DND-41 (cell line): ENCODE measurements around the gene ZNF497.

Source experiments
- ATAC-seq: fragments of 200-7000 bp; cut with Tn5 transposase; 3 replicates; pipeline ENCODE4 v1.9.1; 2021; ENCODE audit warnings: low read depth; ENCODE audit not compliant: insufficient read depth
- DNase-seq: peaks from one replicate; pipeline ENCODE4 v3.0.0-alpha.2; 2020
- H2AFZ ChIP-seq: 2 replicates; pipeline ENCODE4 v1.6.0; 2012; ENCODE audit warnings: low read depth, low read length
- H3K27ac ChIP-seq: 2 replicates; pipeline ENCODE4 v1.5.1; 2012; ENCODE audit warnings: low read length, inconsistent platforms
- H3K27me3 ChIP-seq: fragments of 200-600 bp; sonication (generic); 2 replicates; pipeline ENCODE4 v1.6.0; 2012; ENCODE audit warnings: low read length, mild to moderate bottlenecking, inconsistent platforms; ENCODE audit not compliant: insufficient read depth, poor library complexity
- H3K36me3 ChIP-seq: 2 replicates; pipeline ENCODE4 v1.5.1; 2012; ENCODE audit warnings: low read length, inconsistent platforms; ENCODE audit not compliant: insufficient read depth
- H3K4me1 ChIP-seq: 2 replicates; pipeline ENCODE4 v1.5.1; 2012; ENCODE audit warnings: mild to moderate bottlenecking, low read length; ENCODE audit not compliant: insufficient read depth
- H3K4me2 ChIP-seq: 2 replicates; pipeline ENCODE4 v1.6.0; 2012; ENCODE audit warnings: mild to moderate bottlenecking, moderate library complexity, low read length, inconsistent platforms; ENCODE audit not compliant: insufficient read depth
- H3K4me3 ChIP-seq, 2 experiments: fragments of 200-600 bp in 1 of 2; shearing (Covaris generic) in 1 of 2; 2 replicates each; pipeline ENCODE4 v1.5.1; 2012 to 2016; ENCODE audit warnings: inconsistent platforms in 2 of 2, low read length in 2 of 2, mild to moderate bottlenecking in 2 of 2, low read depth in 1 of 2, moderate library complexity in 1 of 2
- H3K79me2 ChIP-seq: 2 replicates; pipeline ENCODE4 v1.6.0; 2012; ENCODE audit warnings: low read length, inconsistent platforms; ENCODE audit not compliant: insufficient read depth
- H3K9ac ChIP-seq: 2 replicates; pipeline ENCODE4 v1.6.0; 2012; ENCODE audit warnings: low read depth, mild to moderate bottlenecking, inconsistent platforms, low read length, moderate library complexity
- H3K9me3 ChIP-seq: 2 replicates; pipeline ENCODE4 v1.5.1; 2012; ENCODE audit warnings: low read length, moderate library complexity, mild to moderate bottlenecking, inconsistent platforms; ENCODE audit not compliant: insufficient read depth, severe bottlenecking
- H4K20me1 ChIP-seq: 2 replicates; pipeline ENCODE4 v1.6.0; 2012; ENCODE audit warnings: low read length; ENCODE audit not compliant: insufficient read depth
- CTCF ChIP-seq: IDR thresholded peaks from 2 replicates; pipeline ENCODE4 v1.5.1; 2012; ENCODE audit warnings: borderline replicate concordance, low read length, moderate library complexity, mild to moderate bottlenecking; ENCODE audit not compliant: poor library complexity, severe bottlenecking; ENCODE audit errors: extremely low read depth
- EZH2 ChIP-seq: IDR thresholded peaks from 3 replicates; pipeline ENCODE4 v1.6.1; 2012; ENCODE audit warnings: borderline replicate concordance, low read depth, mild to moderate bottlenecking, moderate library complexity, low read length, inconsistent platforms; ENCODE audit not compliant: severe bottlenecking

ZNF497 gene

DNA sequence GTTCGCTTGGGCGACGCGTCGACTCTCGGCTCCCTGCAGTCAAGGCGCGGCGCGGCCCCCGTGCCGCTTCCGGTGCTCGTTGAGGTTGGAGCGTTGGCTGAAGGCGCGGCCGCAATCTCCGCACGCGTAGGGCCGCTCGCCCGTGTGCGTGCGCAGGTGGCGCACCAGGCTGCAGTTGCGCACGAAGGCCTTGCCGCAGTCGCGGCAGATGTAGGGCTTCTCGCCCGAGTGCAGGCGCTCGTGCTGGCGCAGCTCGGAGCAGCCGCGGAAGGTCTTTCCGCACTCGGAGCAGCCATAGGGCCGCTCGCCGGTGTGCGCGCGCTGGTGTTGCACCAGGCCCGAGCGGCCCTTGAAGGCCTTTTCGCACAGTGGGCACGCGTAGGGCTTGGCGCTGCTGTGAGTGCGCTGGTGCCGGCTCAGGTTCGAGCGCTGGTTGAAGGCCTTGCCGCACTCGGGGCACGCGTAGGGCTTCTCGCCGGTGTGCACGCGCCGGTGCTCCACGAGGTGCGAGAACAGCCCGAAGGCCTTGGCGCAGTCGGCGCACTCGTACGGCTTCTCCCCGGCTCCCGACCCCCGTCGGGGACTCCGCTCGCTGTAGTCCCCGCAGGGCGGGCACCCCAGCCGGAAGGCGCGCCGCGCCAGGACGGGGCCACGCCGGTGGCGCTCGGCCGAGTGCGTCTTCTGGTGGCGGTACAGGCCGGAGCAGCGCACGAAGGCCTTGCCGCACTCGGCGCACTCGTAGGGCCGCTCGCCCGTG, 5.3 kb upstream of the ZNF497 start:
- Histone ChIP-seq H3K27me3 (no peaks in the 10 kb centered on the region), H3K9me3 (no peaks in the 10 kb centered on the region), H3K4me1 (peaks cover 4% of the 10 kb centered on the region), H4K20me1 (no peaks in the 10 kb centered on the region), H2AFZ (no peak overlapping the region), H3K79me2 (no peaks in the 10 kb centered on the region), H3K4me2 (no peak overlapping the region), H3K4me3 (no peak overlapping the region), H3K9ac (no peak overlapping the region), H3K36me3 (peaks cover 8% of the 10 kb centered on the region), H3K27ac (no peak overlapping the region)
- no peak for DNase-seq
- TF ChIP-seq EZH2 (no peak), CTCF (no peak)
- no peak for ATAC-seq

DNA sequence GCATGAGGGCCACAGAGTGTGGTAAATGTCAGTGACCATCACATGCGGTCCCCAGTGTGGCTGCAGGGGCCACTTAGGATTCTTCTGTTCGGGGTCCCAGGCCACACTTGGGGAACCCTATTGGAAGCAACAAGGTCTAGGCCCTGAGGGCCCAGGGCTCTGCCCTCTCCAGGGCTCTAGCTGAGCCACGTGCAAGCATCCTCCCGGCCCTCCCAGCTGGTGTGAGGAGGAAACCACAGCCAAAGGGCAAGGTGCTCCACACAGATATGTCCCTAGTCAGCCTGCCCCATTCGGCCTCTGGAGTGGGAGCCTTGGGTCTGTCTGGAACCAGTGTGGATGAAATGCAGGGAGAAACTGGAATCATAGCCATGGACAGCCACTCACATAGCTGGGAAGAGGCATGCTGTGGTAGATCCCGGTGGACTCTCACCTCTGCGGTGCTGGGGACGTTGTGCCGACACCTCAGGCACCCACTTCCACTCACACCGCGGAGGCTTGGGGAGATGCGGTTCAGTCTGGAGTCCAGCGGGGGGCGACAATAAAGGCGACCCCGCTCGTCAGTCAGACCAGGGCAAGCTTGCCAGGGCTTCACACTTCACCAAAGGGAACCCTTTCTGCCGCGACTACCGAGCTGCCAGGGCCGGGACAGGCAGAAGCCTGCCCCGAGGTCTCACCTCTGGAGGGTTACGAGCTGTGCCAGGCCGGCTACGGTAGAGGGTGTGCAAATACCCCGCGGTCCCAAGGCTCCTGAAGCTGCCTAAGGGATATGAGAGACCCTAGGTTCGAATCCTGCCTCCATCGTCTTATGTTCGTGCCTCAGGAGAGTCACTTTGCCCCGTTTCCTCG, 4.3 kb upstream of the ZNF497 start:
- Histone ChIP-seq H3K4me3 (no peak overlapping the region), H3K36me3 (peaks cover 12% of the 10 kb centered on the region), H3K4me1 (peaks cover 9% of the 10 kb centered on the region), H3K4me2 (no peak overlapping the region), H3K9me3 (no peaks in the 10 kb centered on the region), H4K20me1 (no peaks in the 10 kb centered on the region), H3K79me2 (peaks cover 6% of the 10 kb centered on the region), H3K9ac (no peak overlapping the region), H3K27ac (no peak overlapping the region), H2AFZ (no peak overlapping the region), H3K27me3 (no peaks in the 10 kb centered on the region)
- ATAC-seq (no peak), DNase-seq (no peak)
- TF ChIP-seq EZH2 (no peak), CTCF (peak; percentile 29)

GRCh38 chr19:58364146-58364545, 1.6 kb upstream of the ZNF497 start:
- no peak for TF ChIP-seq EZH2
- TF ChIP-seq CTCF: no peak
- DNase-seq: no peak

More at GRCh38 chr19:58364146-58364545, 1.6 kb upstream of the ZNF497 start:
- Histone ChIP-seq H3K27me3 (no peaks in the 10 kb centered on the region), H3K27ac (no peak overlapping the region), H3K9me3 (no peaks in the 10 kb centered on the region), H3K36me3 (peaks cover 12% of the 10 kb centered on the region), H3K4me3 (no peak overlapping the region), H2AFZ (no peak overlapping the region), H3K9ac (no peak overlapping the region), H3K79me2 (peaks cover 14% of the 10 kb centered on the region), H4K20me1 (no peaks in the 10 kb centered on the region), H3K4me1 (peaks cover 18% of the 10 kb centered on the region), H3K4me2 (no peak overlapping the region)
- no peak for ATAC-seq
